Measurements from ENCODE around the gene FHOD1.
A peak's percentile ranks its signal among the peaks of the same experiment; 100 is the strongest.

The FHOD1 gene

DNA sequence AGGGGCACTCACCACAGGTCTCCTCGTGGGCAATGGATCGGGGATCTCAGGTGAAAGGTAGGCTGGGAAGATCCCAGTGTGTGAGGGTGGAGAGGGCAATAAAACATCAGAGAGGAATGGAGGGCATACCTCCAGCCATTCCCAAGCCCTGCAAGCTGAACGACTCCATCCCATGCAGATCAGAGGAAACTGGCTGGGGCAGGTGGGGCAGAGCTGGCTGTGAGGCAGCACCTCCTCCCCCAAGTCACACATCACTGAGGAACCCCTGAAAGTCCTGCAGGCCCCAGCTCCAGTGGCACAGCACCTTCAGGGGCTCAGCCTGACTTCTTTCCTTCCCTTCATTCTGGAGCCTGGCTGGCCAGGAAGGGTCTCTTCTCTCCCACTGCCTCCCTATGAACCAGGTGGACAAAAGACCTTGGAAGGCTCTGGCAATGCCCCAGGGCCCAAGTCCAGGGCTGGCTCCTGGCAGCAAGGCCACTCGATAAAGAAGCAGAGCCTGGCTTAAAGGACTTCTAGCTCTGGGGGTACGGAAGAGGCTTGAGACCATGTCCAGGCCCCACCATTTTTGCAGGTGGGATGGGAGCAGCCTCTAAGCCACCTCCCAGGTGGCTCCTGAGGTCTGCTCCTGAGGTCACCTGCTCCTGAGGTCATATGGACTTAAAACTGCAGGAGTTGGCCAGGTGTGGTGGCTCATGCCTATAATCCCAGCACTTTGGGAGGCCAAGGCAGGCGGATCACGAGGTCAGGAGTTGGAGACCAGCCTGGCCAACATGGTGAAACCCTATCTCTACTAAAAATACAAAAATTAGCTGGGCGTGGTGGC, 33.9 kb downstream of the FHOD1 start:
- peak overlapping the region; percentile 93 for H3K27ac ChIP-seq
- TF ChIP-seq CTCF (conservative IDR thresholded peaks at IDR 0.05; ENCODE audit: low read depth): no peak
- ChIA-PET POLR2A (ENCODE audit: low non-redundant PET) (interaction anchor here (2.2 kb wide), 1 partner anchor 33 kb away, joined by 14 read pairs; no protein-coding TSS in a partner anchor), CTCF (interaction anchor here (4.2 kb wide), 1 partner anchor 14 kb away, joined by 19 read pairs; the partner anchor contains the start of gene ELMO3)
- DNase-seq (ENCODE audit: low spot score): no peak

DNA sequence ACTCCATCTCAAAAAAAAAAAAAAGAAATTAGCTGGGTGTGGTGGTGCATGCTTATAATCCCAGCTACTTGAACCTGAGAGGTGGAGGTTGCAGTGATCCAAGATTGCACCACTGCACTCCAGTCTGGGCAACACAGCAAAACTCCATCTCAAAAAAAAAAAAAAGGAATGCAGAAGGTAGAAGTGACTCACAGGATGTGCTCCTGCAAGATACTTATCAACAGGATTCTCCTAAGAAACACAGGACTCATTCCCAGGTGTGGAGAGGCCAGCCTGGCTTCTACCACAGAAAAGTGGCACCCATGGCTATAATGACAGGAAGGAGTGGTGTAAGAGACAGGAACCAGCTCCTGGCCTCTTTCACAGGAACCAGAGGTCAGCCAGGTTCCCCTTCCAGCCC, 34.5 kb downstream of the FHOD1 start:
- CTCF ChIA-PET: interaction anchor here (0.7 to 4.2 kb wide), 3 partner anchors 14 to 187 kb away, joined by 3 to 19 read pairs (median 4); partner anchors contain the start of gene ELMO3
- no peak for TF ChIP-seq CTCF (conservative IDR thresholded peaks at IDR 0.05; ENCODE audit: low read depth)
- POLR2A ChIA-PET (ENCODE audit: low non-redundant PET): interaction anchor here (0.7 to 2.2 kb wide), 2 partner anchors 34 to 58 kb away, joined by 3 to 14 read pairs; no protein-coding TSS in a partner anchor
- peak; percentile 79 for DNase-seq (ENCODE audit: low spot score)
- H3K27ac ChIP-seq: peak overlapping the region; percentile 93

DNA sequence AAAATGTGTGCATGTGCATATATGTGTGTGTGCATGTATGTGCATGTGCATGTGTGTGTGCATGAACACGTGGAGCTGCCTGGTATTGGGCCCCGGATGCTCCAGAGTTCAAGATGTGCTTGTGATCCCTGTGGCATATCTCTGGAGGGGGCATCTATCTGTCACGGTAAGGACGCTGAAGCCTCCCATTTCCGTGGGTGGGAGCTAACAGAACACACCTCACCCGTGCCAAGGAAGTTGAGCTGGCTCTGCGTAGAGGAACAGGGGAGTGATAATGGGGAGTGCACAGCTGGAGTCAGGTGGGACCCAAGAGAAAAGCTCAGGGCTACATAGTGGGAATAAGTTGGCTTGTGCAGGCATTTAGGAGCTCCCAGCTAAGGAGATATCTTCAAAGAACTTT, 35.6 kb downstream of the FHOD1 start:
- no peak for TF ChIP-seq CTCF (conservative IDR thresholded peaks at IDR 0.05; ENCODE audit: low read depth)
- peak overlapping the region; percentile 93 for H3K27ac ChIP-seq
- ChIA-PET CTCF (interaction anchor here (1.0 to 4.2 kb wide), 2 partner anchors 13 to 56 kb away, joined by 3 to 19 read pairs; partner anchors contain the start of gene ELMO3), POLR2A (ENCODE audit: low non-redundant PET) (interaction anchor here (2.2 kb wide), 1 partner anchor 35 kb away, joined by 14 read pairs; no protein-coding TSS in a partner anchor)
- DNase-seq (ENCODE audit: low spot score): no peak

GRCh38 chr16:67210069-67210937, 37.0 kb downstream of the FHOD1 start:
- no peak for TF ChIP-seq CTCF (conservative IDR thresholded peaks at IDR 0.05; ENCODE audit: low read depth)
- peak overlapping the region; percentile 87 for H3K27ac ChIP-seq
- ChIA-PET POLR2A (ENCODE audit: low non-redundant PET) (no interaction called here), CTCF (interaction anchor here (0.7 to 4.2 kb wide), 2 partner anchors 11 to 437 kb away, joined by 3 to 19 read pairs; partner anchors contain the start of gene ELMO3)
- no peak for DNase-seq (ENCODE audit: low spot score)

- POLR2A ChIA-PET (ENCODE audit: low non-redundant PET): no interaction called here
These were observed 37.7 kb downstream of the FHOD1 start for GRCh38 chr16:67209565-67209964.

More at GRCh38 chr16:67209565-67209964, 37.7 kb downstream of the FHOD1 start:
- TF ChIP-seq CTCF (conservative IDR thresholded peaks at IDR 0.05; ENCODE audit: low read depth): no peak
- H3K27ac ChIP-seq: peak overlapping the region; percentile 87
- CTCF ChIA-PET: interaction anchor here (3.7 to 4.2 kb wide), 2 partner anchors 11 kb away, joined by 19 to 20 read pairs; partner anchors contain the start of gene ELMO3
- DNase-seq (ENCODE audit: low spot score): no peak
